ENCODE data around the gene NPW.

The NPW gene

GRCh38 chr16:1982991-1983543 lies 36.5 kb upstream of the NPW start:
- TF ChIP-seq, protein P1, sequence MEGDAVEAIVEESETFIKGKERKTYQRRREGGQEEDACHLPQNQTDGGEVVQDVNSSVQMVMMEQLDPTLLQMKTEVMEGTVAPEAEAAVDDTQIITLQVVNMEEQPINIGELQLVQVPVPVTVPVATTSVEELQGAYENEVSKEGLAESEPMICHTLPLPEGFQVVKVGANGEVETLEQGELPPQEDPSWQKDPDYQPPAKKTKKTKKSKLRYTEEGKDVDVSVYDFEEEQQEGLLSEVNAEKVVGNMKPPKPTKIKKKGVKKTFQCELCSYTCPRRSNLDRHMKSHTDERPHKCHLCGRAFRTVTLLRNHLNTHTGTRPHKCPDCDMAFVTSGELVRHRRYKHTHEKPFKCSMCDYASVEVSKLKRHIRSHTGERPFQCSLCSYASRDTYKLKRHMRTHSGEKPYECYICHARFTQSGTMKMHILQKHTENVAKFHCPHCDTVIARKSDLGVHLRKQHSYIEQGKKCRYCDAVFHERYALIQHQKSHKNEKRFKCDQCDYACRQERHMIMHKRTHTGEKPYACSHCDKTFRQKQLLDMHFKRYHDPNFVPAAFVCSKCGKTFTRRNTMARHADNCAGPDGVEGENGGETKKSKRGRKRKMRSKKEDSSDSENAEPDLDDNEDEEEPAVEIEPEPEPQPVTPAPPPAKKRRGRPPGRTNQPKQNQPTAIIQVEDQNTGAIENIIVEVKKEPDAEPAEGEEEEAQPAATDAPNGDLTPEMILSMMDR (IDR thresholded peaks at IDR 0.05; ENCODE audit: insufficient read depth, low read length, poor library complexity, severe bottlenecking): no peak
- DNase-seq (ENCODE audit: extremely low read depth, insufficient read length): no peak
- no peak overlapping the region for H3K4me3 ChIP-seq (replicated peaks; ENCODE audit: low read depth, low read length)
- H3K27me3 ChIP-seq (replicated peaks; ENCODE audit: control insufficient read depth, insufficient read depth, low read length): no peaks in the 10 kb centered on the region; the same call in 1 of the 2 replicates
- peaks cover 14% of the 10 kb centered on the region for H3K36me3 ChIP-seq (ENCODE audit: control insufficient read depth, insufficient read depth, low read length)

DNA sequence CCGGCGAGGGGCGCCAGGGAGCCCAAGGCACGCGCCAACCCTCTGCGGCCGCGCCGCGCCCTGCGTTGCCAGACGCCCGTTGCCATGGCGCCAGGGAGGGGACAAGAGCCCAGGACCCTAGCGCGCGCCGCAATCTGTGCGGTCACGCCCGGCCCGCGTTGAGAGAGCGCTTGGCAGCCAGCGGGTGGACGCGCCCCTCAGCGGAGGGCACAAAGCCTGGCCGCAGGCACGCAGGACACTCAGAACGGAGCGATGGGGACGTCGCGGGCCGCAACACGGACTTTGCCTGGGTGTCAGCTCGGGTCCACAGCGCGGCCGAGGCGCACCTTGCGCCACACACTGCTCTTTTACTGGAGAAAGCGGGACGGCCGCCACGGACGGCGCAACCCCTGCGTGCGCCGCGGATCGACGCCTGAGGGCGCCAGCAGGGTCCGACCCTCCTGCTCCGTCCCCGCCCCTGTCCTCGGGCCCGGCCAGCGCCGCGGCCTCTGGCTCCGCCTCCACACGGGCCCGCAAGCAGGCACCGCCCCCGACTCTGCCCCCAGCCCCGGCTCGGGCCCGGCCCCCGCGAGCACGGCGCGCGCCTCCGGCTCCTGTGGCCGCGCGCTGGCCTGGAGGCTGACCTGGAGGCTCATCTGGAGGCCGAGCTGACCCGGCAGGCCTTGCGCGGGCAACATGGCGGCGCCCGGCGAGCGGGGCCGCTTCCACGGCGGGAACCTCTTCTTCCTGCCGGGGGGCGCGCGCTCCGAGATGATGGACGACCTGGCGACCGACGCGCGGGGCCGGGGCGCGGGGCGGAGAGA lies 35.8 kb upstream of the NPW start, which contains the start of gene GFER:
GFER (plus strand) TSS at position 650 of the 803 bp plus-strand sequence; CDS start at position 676, 26 bp downstream.
- TF ChIP-seq, protein P1 (IDR thresholded peaks at IDR 0.05; ENCODE audit: insufficient read depth, low read length, poor library complexity, severe bottlenecking): peak; percentile 40
- peak; percentile 91 for DNase-seq (ENCODE audit: extremely low read depth, insufficient read length)
- no peaks in the 10 kb centered on the region; the same call in 1 of the 2 replicates for H3K27me3 ChIP-seq (replicated peaks; ENCODE audit: control insufficient read depth, insufficient read depth, low read length)
- peaks cover 11% of the 10 kb centered on the region for H3K36me3 ChIP-seq (ENCODE audit: control insufficient read depth, insufficient read depth, low read length)
- H3K4me3 ChIP-seq (replicated peaks; ENCODE audit: low read depth, low read length): peak within 1 kb of the TSS; percentile 90

- H3K27me3 ChIP-seq (replicated peaks; ENCODE audit: control insufficient read depth, insufficient read depth, low read length): no peaks in the 10 kb centered on the region; the same call in 1 of the 2 replicates
Observed at GRCh38 chr16:1984347-1985225, 35.0 kb upstream of the NPW start.

GRCh38 chr16:1985466-1986150 lies 34.0 kb upstream of the NPW start:
- Histone ChIP-seq H3K36me3 (ENCODE audit: control insufficient read depth, insufficient read depth, low read length) (peaks cover 11% of the 10 kb centered on the region), H3K27me3 (replicated peaks; ENCODE audit: control insufficient read depth, insufficient read depth, low read length) (no peaks in the 10 kb centered on the region; the same call in 1 of the 2 replicates), H3K4me3 (replicated peaks; ENCODE audit: low read depth, low read length) (peak overlapping the region; percentile 90)
- TF ChIP-seq, protein P1 (IDR thresholded peaks at IDR 0.05; ENCODE audit: insufficient read depth, low read length, poor library complexity, severe bottlenecking): no peak
- no peak for DNase-seq (ENCODE audit: extremely low read depth, insufficient read length)

More at GRCh38 chr16:1984347-1985225, 35.0 kb upstream of the NPW start:
- TF ChIP-seq, protein P1 (IDR thresholded peaks at IDR 0.05; ENCODE audit: insufficient read depth, low read length, poor library complexity, severe bottlenecking): no peak
- Histone ChIP-seq H3K4me3 (replicated peaks; ENCODE audit: low read depth, low read length) (peak overlapping the region; percentile 90), H3K36me3 (ENCODE audit: control insufficient read depth, insufficient read depth, low read length) (peaks cover 11% of the 10 kb centered on the region)
- no peak for DNase-seq (ENCODE audit: extremely low read depth, insufficient read length)

DNA sequence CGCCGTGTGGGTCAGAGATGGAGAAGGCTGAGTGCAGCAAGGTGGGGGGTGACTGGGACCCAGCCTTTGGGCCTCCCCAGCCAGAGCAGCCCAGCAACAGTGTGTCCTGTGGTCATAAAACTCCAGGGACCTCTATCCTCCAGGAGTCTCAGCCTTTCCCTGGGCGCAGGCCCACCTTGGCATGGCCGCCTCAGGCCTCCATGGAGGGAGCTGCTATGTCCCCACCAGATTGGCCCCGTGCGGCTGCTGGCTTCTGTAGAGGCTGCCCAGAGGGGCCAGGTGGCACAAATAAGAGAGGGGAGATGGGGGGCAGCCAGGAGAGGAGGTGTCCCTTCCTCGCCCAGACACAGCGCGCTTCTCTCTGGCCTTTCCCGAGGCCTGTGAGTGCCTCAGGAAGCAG lies 32.4 kb upstream of the NPW start:
- Histone ChIP-seq H3K36me3 (ENCODE audit: control insufficient read depth, insufficient read depth, low read length) (peaks cover 11% of the 10 kb centered on the region), H3K4me3 (replicated peaks; ENCODE audit: low read depth, low read length) (no peak overlapping the region), H3K27me3 (replicated peaks; ENCODE audit: control insufficient read depth, insufficient read depth, low read length) (no peaks in the 10 kb centered on the region; the same call in 1 of the 2 replicates)
- DNase-seq (ENCODE audit: extremely low read depth, insufficient read length): no peak
- TF ChIP-seq, protein P1 (IDR thresholded peaks at IDR 0.05; ENCODE audit: insufficient read depth, low read length, poor library complexity, severe bottlenecking): no peak

Measured in GM06990 (cell line).